NCI-H2107 treated with DMSO at 0.1 percent for 48 hours (cell line): ENCODE measurements around the gene PTPN23.

ENCODE experiments used
- DNase-seq: peaks from one replicate; lab custom pipeline; 2025; ENCODE audit not compliant: unreplicated experiment; lab: John Stamatoyannopoulos, UW

Gene PTPN23

DNA sequence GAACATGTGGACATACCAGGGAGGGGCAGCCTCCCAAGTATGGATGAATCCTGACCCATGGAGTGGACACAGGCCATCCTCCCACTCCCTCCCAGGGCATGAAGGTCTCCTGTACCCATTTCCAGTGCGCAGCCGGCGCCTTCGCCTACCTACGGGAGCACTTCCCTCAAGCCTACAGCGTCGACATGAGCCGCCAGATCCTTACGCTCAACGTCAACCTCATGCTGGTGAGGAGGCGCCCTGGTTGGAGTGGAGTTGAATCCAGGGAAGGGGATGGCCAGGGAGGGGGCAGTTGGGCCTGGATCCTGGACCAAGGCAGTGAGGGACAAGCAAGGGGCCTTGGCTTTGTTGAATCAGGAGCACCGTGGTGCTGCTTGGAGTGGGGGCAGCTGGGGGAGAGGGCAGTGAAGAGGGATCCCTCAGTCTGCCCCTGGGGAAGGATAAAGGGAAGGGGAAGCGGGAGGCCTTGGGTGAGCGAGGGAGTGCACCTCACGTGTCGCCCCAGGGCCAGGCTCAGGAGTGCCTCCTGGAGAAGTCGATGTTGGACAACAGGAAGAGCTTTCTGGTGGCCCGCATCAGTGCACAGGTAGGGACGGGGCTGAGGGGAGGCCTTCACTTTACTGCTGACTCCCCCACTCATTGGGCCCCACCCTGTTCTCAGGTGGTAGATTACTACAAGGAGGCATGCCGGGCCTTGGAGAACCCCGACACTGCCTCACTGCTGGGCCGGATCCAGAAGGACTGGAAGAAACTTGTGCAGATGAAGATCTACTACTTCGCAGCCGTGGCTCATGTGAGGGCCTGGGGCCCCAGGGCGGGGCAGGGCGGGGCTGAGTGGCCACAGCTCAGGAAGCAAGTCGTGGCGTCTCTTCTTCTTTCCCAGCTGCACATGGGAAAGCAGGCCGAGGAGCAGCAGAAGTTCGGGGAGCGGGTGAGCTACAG, 25.3 kb downstream of the PTPN23 start:
- no peak for DNase-seq

DNA sequence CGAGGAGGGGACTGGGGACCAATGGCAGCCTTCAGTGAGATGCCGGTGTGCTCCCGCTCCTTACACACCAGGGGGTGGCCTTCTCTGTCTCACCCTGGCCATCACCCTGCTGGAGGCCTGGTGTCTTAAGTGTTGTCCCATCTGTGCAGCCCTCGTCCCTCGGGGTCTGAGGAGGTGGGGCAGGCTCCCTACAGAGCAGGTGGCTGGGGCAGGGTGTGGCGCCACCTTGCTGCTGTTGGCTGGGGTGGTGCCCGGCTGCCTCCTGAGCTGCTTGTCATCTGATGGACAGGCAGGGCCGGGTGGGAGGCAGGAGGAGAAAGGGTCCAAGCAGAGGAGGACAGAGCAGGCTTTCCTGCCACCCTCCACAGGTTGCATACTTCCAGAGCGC, 25.9 kb downstream of the PTPN23 start:
- DNase-seq, result no peak

DNA sequence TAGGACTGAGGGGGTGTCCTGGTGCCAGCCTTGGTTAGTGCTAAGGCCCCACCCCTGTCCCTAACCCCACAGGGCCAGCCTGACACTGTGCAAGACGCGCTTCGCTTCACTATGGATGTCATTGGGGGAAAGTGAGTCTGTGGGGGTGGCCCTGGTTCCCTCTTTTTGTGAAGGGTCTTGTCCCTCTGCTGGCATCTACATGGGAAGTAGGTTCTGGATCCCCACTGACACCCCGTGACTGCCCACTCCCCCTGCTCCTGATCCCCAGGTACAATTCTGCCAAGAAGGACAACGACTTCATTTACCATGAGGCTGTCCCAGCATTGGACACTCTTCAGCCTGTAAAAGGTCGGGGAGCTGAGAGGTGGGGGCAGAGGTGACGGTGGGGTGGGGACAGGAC, 26.4 kb downstream of the PTPN23 start:
- DNase-seq, result no peak

GRCh38 chr3:47407896-47408838, 27.3 kb downstream of the PTPN23 start:
- no peak for DNase-seq

- no peak for DNase-seq
These were observed 28.0 kb downstream of the PTPN23 start for GRCh38 chr3:47408839-47409229.

DNA sequence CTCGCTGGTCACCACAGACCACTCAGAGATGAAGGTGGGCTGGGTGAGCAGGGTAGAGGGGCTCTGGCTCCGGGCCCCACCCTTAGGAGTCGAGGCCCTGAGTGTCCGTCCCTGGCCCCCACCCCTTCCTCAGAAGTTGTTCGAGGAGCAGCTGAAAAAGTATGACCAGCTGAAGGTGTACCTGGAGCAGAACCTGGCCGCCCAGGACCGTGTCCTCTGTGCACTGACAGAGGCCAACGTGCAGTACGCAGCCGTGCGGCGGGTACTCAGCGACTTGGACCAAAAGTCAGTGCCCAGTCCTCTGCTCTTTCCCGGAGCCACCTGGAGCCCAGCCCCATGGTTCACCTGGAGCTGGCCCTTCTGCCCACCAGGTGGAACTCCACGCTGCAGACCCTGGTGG, 28.5 kb downstream of the PTPN23 start:
- no peak for DNase-seq

- DNase-seq, result no peak
These were observed 29.0 kb downstream of the PTPN23 start for GRCh38 chr3:47409688-47410416.

- DNase-seq, result no peak
These were observed 29.5 kb downstream of the PTPN23 start for GRCh38 chr3:47410417-47410720.

DNA sequence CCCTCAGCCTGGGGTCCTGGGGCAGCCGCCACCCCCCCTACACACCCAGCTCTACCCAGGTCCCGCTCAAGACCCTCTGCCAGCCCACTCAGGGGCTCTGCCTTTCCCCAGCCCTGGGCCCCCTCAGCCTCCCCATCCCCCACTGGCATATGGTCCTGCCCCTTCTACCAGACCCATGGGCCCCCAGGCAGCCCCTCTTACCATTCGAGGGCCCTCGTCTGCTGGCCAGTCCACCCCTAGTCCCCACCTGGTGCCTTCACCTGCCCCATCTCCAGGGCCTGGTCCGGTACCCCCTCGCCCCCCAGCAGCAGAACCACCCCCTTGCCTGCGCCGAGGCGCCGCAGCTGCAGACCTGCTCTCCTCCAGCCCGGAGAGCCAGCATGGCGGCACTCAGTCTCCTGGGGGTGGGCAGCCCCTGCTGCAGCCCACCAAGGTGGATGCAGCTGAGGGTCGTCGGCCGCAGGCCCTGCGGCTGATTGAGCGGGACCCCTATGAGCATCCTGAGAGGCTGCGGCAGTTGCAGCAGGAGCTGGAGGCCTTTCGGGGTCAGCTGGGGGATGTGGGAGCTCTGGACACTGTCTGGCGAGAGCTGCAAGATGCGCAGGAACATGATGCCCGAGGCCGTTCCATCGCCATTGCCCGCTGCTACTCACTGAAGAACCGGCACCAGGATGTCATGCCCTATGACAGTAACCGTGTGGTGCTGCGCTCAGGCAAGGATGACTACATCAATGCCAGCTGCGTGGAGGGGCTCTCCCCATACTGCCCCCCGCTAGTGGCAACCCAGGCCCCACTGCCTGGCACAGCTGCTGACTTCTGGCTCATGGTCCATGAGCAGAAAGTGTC, 30.2 kb downstream of the PTPN23 start:
- DNase-seq, result no peak

DNA sequence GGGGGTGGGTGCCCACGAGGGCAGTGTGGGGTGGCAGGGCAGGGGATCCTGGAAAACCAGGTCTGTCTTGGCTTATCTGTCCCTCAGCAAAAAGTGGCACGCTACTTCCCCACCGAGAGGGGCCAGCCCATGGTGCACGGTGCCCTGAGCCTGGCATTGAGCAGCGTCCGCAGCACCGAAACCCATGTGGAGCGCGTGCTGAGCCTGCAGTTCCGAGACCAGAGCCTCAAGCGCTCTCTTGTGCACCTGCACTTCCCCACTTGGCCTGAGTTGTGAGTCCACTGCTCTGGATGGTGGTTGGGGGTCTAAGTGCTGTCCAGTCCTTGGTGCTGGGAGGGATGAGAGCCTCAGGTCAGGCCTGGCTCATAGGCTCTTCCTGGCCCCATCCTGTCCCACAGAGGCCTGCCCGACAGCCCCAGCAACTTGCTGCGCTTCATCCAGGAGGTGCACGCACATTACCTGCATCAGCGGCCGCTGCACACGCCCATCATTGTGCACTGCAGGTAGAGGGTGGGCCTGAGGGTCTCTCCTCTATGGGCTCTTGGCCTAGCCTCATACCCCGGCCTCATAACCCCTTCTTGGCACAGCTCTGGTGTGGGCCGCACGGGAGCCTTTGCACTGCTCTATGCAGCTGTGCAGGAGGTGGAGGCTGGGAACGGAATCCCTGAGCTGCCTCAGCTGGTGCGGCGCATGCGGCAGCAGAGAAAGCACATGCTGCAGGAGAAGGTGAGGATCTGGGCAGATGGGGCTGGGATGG, 31.1 kb downstream of the PTPN23 start:
- no peak for DNase-seq

DNA sequence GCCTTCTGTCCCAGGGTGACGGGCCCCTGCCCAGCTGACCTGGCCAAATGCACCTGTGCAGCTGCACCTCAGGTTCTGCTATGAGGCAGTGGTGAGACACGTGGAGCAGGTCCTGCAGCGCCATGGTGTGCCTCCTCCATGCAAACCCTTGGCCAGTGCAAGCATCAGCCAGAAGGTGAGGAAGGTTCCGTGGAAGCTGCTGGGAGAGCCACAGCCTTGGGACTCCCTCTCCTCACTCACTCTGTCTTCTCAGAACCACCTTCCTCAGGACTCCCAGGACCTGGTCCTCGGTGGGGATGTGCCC, 31.6 kb downstream of the PTPN23 start:
- DNase-seq, result no peak

GRCh38 chr3:47412842-47413520, 32.2 kb downstream of the PTPN23 start:
- DNase-seq, result no peak

DNA sequence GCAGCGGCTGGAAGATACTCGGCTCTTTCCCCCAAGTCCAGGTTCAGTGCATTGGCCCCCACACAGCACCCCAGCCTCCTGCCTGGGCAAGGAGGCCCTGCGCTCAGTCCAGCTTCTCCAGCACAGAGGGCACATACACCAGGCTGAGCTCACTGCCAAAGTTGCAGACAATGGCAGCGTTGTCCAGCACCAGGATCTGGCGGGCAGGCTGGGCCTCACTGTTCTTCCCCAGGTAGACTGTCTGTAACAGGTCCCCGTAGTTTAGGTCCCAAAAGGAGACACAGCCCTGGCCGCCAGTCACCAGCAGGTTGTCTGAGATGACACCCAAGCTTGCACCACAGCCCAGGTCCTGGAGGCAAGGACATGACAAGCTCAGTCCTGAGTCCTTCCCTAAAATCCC, 32.9 kb downstream of the PTPN23 start:
- DNase-seq, result no peak

GRCh38 chr3:47414161-47414564, 33.3 kb downstream of the PTPN23 start:
- DNase-seq, result no peak

GRCh38 chr3:47414666-47415587, 34.1 kb downstream of the PTPN23 start:
- no peak for DNase-seq

DNA sequence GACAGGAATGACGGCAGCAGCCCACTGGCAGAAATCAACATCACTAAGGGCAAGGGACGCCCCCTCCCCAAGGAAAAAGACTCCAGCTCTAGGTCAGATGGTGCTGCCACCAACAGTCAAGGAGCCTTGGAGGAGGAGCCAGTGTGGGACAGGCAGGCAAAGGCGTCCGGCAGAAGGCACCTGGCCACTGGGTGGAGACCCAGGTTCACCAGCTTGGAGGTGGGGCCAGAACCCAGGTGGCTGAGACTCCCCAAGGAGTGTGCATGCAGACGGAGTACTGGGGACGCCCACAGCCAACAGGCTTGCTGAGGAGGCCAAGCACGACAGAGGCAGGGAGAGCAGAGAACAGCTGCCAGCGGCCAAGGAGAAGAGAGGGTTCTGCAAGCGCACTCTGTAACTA, 35.2 kb downstream of the PTPN23 start:
- DNase-seq, result no peak

DNA sequence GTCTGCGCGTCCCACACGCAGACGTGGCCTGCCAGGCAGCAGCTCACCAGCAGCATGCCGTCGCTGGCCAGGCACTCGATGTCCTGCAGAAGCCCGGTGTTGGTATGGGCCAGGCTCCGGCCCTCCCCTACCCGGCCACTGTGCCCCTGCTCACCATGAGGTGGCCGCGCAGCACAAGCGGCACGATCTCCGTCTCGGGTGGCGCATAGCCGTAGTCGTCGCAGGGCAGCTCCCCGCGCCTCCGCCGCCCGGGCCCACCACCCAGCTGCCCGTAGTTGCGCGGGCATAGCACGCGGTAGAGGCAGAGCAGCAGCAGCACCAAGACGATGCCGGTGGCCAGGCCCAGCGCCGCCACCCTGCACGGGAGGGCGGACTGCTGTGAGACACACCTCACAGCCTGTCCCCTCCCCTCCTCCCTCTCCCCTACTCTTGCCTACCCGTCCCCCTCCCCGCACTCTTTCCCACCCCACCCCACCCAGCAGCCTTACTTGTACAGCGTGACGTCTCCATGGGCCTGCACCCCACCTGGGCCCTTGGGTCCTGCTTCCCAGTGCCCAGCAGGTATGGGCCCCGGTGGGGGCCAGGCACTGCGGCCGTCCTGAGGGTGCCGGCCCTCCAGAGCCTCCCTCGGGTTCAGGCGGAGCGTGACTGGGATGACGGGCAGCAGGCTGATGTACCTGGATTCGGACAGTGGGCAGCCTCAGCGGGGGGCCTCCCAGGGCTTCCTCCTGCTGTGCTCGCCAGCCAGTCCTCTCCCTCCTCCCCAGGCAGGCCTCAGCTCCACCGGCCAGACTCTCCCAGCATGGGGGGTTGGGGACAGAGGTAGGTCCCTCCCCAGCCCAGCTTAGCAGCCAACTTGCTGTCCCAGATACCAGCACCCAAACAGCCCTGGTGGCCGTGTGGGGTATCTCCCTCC, 37.6 kb downstream of the PTPN23 start:
- DNase-seq, result no peak
